Osteoblast (primary cell): ENCODE measurements around the gene PAFAH2. TPM values are rescaled to one million over a fixed set of nuclear protein-coding genes. Genes with fewer than 3 reads are reported as not detected.

ENCODE experiments used
- DNase-seq: peaks from one replicate; pipeline ENCODE4 v3.0.0; 2011; ENCODE audit warnings: low spot score, mixed read lengths; ENCODE audit not compliant: insufficient read length; ENCODE audit errors: missing footprints
- H2AFZ ChIP-seq: 2 replicates; pipeline ENCODE4 v1.6.0; 2011; ENCODE audit warnings: mild to moderate bottlenecking, low read length
- H3K27ac ChIP-seq: 2 replicates; pipeline ENCODE4 v1.5.1; 2011; ENCODE audit warnings: mild to moderate bottlenecking, low read depth, low read length, moderate library complexity
- H3K27me3 ChIP-seq: 2 replicates; pipeline ENCODE4 v1.6.0; 2012; ENCODE audit warnings: mild to moderate bottlenecking, control low read depth, inconsistent platforms, low read length, moderate library complexity; ENCODE audit not compliant: insufficient read depth
- H3K36me3 ChIP-seq: 2 replicates; pipeline ENCODE4 v1.5.1; 2011; ENCODE audit warnings: mild to moderate bottlenecking, low read length, control low read depth, moderate library complexity; ENCODE audit not compliant: insufficient read depth
- H3K4me1 ChIP-seq: 2 replicates; pipeline ENCODE4 v1.5.1; 2011; ENCODE audit warnings: mild to moderate bottlenecking, low read length, control low read depth, moderate library complexity; ENCODE audit not compliant: insufficient read depth
- H3K4me2 ChIP-seq: 2 replicates; pipeline ENCODE4 v1.6.0; 2011; ENCODE audit warnings: mild to moderate bottlenecking, low read length; ENCODE audit not compliant: insufficient read depth
- H3K4me3 ChIP-seq: fragments of 200-600 bp; sonication (generic); 3 replicates; pipeline ENCODE4 v1.5.1; 2012; ENCODE audit warnings: mild to moderate bottlenecking, low read length, inconsistent platforms; ENCODE audit not compliant: insufficient read depth
- H3K79me2 ChIP-seq: 2 replicates; pipeline ENCODE4 v1.6.0; 2012; ENCODE audit warnings: mild to moderate bottlenecking, low read length, control low read depth, inconsistent platforms; ENCODE audit not compliant: insufficient read depth
- H3K9me3 ChIP-seq: 2 replicates; pipeline ENCODE4 v1.5.1; 2011; ENCODE audit warnings: low read depth, low read length, control low read depth
- H4K20me1 ChIP-seq: 2 replicates; pipeline ENCODE4 v1.6.0; 2012; ENCODE audit warnings: mild to moderate bottlenecking, low read length, control low read depth; ENCODE audit not compliant: insufficient read depth
- CTCF ChIP-seq: IDR thresholded peaks from 2 replicates; pipeline ENCODE4 v1.5.1; 2011; ENCODE audit warnings: mild to moderate bottlenecking, low read depth, low read length, moderate library complexity; ENCODE audit errors: extremely low read depth
- total RNA-seq: library from RNA; depleted of rRNA; stranded (reverse); fragments of >200 nt; gene quantifications from 2 replicates; pipeline ENCODE4 v1.2.3, GENCODE V29; 2012

PAFAH2 gene
- total RNA-seq, 1 donor = 6.9 TPM

- peak overlapping the region; percentile 27 for H3K27ac ChIP-seq
- H3K36me3 ChIP-seq = peaks cover 3% of the 10 kb centered on the region
- no peak for TF ChIP-seq CTCF
- H3K79me2 ChIP-seq = no peaks in the 10 kb centered on the region
- H3K4me3 ChIP-seq = no peak overlapping the region
- no peaks in the 10 kb centered on the region for H4K20me1 ChIP-seq
- H3K4me2 ChIP-seq = no peak overlapping the region
- H2AFZ ChIP-seq = peak overlapping the region; percentile 11
- H3K27me3 ChIP-seq = no peaks in the 10 kb centered on the region
- peaks cover 35% of the 10 kb centered on the region for H3K4me1 ChIP-seq
- peak; percentile 95 for DNase-seq
- no peaks in the 10 kb centered on the region for H3K9me3 ChIP-seq
Observed at GRCh38 chr1:26031611-26032220, 33.9 kb upstream of the PAFAH2 start.

- DNase-seq = peak; percentile 39
- Histone ChIP-seq H3K36me3 (peaks cover 5% of the 10 kb centered on the region), H3K4me1 (peaks cover 30% of the 10 kb centered on the region), H3K4me2 (no peak overlapping the region), H3K27me3 (no peaks in the 10 kb centered on the region), H3K79me2 (no peaks in the 10 kb centered on the region), H4K20me1 (no peaks in the 10 kb centered on the region), H2AFZ (no peak overlapping the region), H3K27ac (peak overlapping the region; percentile 27), H3K4me3 (no peak overlapping the region), H3K9me3 (no peaks in the 10 kb centered on the region)
- no peak for TF ChIP-seq CTCF
Observed at GRCh38 chr1:26031196-26031595, 33.3 kb upstream of the PAFAH2 start.

- Histone ChIP-seq H3K9me3 (no peaks in the 10 kb centered on the region), H2AFZ (no peak overlapping the region), H3K4me3 (no peak overlapping the region), H3K36me3 (peaks cover 5% of the 10 kb centered on the region), H3K27me3 (no peaks in the 10 kb centered on the region), H3K4me1 (peaks cover 21% of the 10 kb centered on the region), H3K27ac (no peak overlapping the region), H3K4me2 (no peak overlapping the region), H4K20me1 (no peaks in the 10 kb centered on the region), H3K79me2 (no peaks in the 10 kb centered on the region)
- no peak for TF ChIP-seq CTCF
- DNase-seq = peak; percentile 42
Observed at GRCh38 chr1:26029864-26030481, 32.1 kb upstream of the PAFAH2 start.

- no peaks in the 10 kb centered on the region for H3K9me3 ChIP-seq
- H3K4me2 ChIP-seq = no peak overlapping the region
- no peak for TF ChIP-seq CTCF
- no peak overlapping the region for H3K27ac ChIP-seq
- peak; percentile 80 for DNase-seq
- H4K20me1 ChIP-seq = no peaks in the 10 kb centered on the region
- peaks cover under 1% of the 10 kb centered on the region for H3K79me2 ChIP-seq
- peaks cover 20% of the 10 kb centered on the region for H3K4me1 ChIP-seq
- no peak overlapping the region for H3K4me3 ChIP-seq
- H2AFZ ChIP-seq = no peak overlapping the region
- peaks cover 5% of the 10 kb centered on the region for H3K36me3 ChIP-seq
- H3K27me3 ChIP-seq = no peaks in the 10 kb centered on the region
Observed at GRCh38 chr1:26029054-26029863, 31.4 kb upstream of the PAFAH2 start.
